ENCODE results near the gene CAPSL. TPM values are rescaled to one million over a fixed set of nuclear protein-coding genes. Genes with fewer than 3 reads are reported as not detected.

Gene CAPSL
- total and polyA plus RNA-seq, 2 of the 8 experiments (the other 6 are each of a cell fraction or from before 2014, with no cell fraction given), result not detected

DNA sequence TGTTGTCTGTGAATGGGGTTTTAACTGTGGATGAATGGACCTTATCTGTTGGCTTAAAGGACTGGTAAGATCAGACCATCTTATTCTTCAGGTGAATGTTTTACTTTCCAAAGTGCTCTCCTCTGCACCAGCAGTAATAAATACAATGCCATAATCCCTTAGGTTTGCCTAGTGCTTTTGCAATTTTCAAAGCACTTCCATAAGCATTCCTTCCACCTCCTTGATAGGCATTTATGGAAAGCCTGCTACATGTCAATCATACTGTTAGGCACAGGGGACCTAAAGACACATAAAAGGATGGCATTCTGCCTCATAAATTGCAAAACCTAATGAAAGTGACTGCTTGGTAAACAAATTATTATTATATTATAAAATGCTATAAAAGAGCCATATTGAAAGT is 60.3 kb downstream of the CAPSL start (continued):
- TF ChIP-seq, protein P1, sequence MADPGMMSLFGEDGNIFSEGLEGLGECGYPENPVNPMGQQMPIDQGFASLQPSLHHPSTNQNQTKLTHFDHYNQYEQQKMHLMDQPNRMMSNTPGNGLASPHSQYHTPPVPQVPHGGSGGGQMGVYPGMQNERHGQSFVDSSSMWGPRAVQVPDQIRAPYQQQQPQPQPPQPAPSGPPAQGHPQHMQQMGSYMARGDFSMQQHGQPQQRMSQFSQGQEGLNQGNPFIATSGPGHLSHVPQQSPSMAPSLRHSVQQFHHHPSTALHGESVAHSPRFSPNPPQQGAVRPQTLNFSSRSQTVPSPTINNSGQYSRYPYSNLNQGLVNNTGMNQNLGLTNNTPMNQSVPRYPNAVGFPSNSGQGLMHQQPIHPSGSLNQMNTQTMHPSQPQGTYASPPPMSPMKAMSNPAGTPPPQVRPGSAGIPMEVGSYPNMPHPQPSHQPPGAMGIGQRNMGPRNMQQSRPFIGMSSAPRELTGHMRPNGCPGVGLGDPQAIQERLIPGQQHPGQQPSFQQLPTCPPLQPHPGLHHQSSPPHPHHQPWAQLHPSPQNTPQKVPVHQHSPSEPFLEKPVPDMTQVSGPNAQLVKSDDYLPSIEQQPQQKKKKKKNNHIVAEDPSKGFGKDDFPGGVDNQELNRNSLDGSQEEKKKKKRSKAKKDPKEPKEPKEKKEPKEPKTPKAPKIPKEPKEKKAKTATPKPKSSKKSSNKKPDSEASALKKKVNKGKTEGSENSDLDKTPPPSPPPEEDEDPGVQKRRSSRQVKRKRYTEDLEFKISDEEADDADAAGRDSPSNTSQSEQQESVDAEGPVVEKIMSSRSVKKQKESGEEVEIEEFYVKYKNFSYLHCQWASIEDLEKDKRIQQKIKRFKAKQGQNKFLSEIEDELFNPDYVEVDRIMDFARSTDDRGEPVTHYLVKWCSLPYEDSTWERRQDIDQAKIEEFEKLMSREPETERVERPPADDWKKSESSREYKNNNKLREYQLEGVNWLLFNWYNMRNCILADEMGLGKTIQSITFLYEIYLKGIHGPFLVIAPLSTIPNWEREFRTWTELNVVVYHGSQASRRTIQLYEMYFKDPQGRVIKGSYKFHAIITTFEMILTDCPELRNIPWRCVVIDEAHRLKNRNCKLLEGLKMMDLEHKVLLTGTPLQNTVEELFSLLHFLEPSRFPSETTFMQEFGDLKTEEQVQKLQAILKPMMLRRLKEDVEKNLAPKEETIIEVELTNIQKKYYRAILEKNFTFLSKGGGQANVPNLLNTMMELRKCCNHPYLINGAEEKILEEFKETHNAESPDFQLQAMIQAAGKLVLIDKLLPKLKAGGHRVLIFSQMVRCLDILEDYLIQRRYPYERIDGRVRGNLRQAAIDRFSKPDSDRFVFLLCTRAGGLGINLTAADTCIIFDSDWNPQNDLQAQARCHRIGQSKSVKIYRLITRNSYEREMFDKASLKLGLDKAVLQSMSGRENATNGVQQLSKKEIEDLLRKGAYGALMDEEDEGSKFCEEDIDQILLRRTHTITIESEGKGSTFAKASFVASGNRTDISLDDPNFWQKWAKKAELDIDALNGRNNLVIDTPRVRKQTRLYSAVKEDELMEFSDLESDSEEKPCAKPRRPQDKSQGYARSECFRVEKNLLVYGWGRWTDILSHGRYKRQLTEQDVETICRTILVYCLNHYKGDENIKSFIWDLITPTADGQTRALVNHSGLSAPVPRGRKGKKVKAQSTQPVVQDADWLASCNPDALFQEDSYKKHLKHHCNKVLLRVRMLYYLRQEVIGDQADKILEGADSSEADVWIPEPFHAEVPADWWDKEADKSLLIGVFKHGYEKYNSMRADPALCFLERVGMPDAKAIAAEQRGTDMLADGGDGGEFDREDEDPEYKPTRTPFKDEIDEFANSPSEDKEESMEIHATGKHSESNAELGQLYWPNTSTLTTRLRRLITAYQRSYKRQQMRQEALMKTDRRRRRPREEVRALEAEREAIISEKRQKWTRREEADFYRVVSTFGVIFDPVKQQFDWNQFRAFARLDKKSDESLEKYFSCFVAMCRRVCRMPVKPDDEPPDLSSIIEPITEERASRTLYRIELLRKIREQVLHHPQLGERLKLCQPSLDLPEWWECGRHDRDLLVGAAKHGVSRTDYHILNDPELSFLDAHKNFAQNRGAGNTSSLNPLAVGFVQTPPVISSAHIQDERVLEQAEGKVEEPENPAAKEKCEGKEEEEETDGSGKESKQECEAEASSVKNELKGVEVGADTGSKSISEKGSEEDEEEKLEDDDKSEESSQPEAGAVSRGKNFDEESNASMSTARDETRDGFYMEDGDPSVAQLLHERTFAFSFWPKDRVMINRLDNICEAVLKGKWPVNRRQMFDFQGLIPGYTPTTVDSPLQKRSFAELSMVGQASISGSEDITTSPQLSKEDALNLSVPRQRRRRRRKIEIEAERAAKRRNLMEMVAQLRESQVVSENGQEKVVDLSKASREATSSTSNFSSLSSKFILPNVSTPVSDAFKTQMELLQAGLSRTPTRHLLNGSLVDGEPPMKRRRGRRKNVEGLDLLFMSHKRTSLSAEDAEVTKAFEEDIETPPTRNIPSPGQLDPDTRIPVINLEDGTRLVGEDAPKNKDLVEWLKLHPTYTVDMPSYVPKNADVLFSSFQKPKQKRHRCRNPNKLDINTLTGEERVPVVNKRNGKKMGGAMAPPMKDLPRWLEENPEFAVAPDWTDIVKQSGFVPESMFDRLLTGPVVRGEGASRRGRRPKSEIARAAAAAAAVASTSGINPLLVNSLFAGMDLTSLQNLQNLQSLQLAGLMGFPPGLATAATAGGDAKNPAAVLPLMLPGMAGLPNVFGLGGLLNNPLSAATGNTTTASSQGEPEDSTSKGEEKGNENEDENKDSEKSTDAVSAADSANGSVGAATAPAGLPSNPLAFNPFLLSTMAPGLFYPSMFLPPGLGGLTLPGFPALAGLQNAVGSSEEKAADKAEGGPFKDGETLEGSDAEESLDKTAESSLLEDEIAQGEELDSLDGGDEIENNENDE (IDR thresholded peaks at IDR 0.05; ENCODE audit: insufficient replicate concordance, low read length), result no peak
- TF ChIP-seq SRF (IDR thresholded peaks at IDR 0.05; ENCODE audit: low read depth, low read length) (no peak), TAF1 (IDR thresholded peaks at IDR 0.05; ENCODE audit: low read depth, low read length) (no peak), EP300 (IDR thresholded peaks at IDR 0.05; ENCODE audit: borderline replicate concordance in 1 of 2, low read depth in 2 of 2, low read length in 2 of 2) (no peak)
